Ovary (tissue), 10 donors: ENCODE results near the gene GHITM. TPM values are rescaled to one million over a fixed set of nuclear protein-coding genes. Genes with fewer than 3 reads are reported as not detected.

Source experiments
- DNase-seq, 5 donors: peaks; one replicate each; pipeline ENCODE4 v3.0.0-alpha.2; 2019 to 2020
- H3K27ac ChIP-seq, 2 donors: fragments of 200-600 bp; one replicate each; pipeline versions ENCODE4 v1.5.1 to v1.8.0; 2019 to 2022
- H3K27me3 ChIP-seq: fragments of 200-600 bp; one replicate; pipeline ENCODE4 v1.8.0; 2022
- H3K36me3 ChIP-seq: fragments of 200-600 bp; sonication (generic); one replicate; pipeline ENCODE4 v1.5.1; 2019
- H3K4me1 ChIP-seq: one replicate; pipeline ENCODE4 v1.8.1; 2013; ENCODE audit warnings: mild to moderate bottlenecking, moderate library complexity; ENCODE audit not compliant: insufficient read depth
- H3K4me3 ChIP-seq: fragments of 200-600 bp; sonication (generic); one replicate; pipeline ENCODE4 v1.5.1; 2017
- H3K9me3 ChIP-seq, 2 donors: fragments of 200-600 bp in 1 of 2; sonication (generic) in 1 of 2; one replicate each; pipeline versions ENCODE4 v1.5.1 to v1.8.1; 2013 to 2019; ENCODE audit warnings: mild to moderate bottlenecking in 1 of 2, moderate library complexity in 1 of 2
- EP300 ChIP-seq: sonication (generic); formaldehyde crosslinking; IDR thresholded peaks from one replicate; pipeline ENCODE4 v1.6.1; 2017; ENCODE audit warnings: antibody characterized with exemption
- POLR2A ChIP-seq: fragments of 450-650 bp; IDR thresholded peaks from one replicate; pipeline ENCODE4 v1.6.1; 2017; ENCODE audit warnings: antibody characterized with exemption, mild to moderate bottlenecking, moderate library complexity
- WGBS, 3 donors: extraction: QIAGEN DNeasy Blood & Tissue Kit in 1 of 3; methylation state at CpG; one replicate each; pipeline versions ENCODE4 v1.1.5 to v1.1.7; 2013 to 2017; 5-methylcytosine and 5-hydroxymethylcytosine counted together
- intact Hi-C, 4 donors: fragments of 100-400 bp; cut with DNase I; formaldehyde crosslinking; loops; one replicate each; pipeline versions ENCODE4 v1.11.0 to v1.15.1; 2022 to 2023
- long read RNA-seq, 3 donors: library from polyadenylated mRNA in 2 of 3; unstranded in 2 of 3; transcript quantifications; one replicate each; pipeline ENCODE4 v2.0.0 and lab custom pipeline, GENCODE V29; 2021 to 2026
- polyA plus RNA-seq, 2 donors: library from polyadenylated mRNA; stranded (reverse); fragments of 200-250 nt in 1 of 2; fragments of 350-450 nt in 1 of 2; fragmentation: Illumina TruSeq in 1 of 2; extraction: RNeasy Lipid Tissue Mini Kit (QIAGEN cat#74804) in 1 of 2; gene quantifications; one replicate each; pipeline ENCODE4 v1.2.3, GENCODE V29; 2013 to 2014
- total RNA-seq, 7 donors: library from RNA; depleted of rRNA in 2 of 7; stranded (reverse); fragments of >200 nt in 2 of 7; fragmentation: NEBNext Ultra II Directional in 3 of 7; extraction: Animal tissue kit (Norgen Biotek cat#: 25700) in 3 of 7; gene quantifications; one replicate each; pipeline versions ENCODE4 v1.1.0 to v1.2.4, GENCODE V29; 2016 to 2023
- TF ChIP-seq, protein P1 (sequence below), 3 donors: fragments of 450-650 bp in 2 of 3; fragments of 200-600 bp in 1 of 3; IDR thresholded peaks; one replicate each; pipeline versions ENCODE4 v1.5.1 to v1.8.0; 2016 to 2022; ENCODE audit warnings: antibody characterized with exemption in 3 of 3, mild to moderate bottlenecking in 1 of 3
- donor health status: DM: no; HTN: no; CAD: no; lungs with moderate emphysema.
- donor health status: DM: no; HTN: no; CAD: no.
- donor health status: Bipolar disorder and iron deficiency.
- donor health status: DM: yes; HTN: yes; CAD: no.
- donor health status: DM: no; HTN: no; CAD: no.
- donor health status: DM: yes; HTN: yes; CAD: no.

The GHITM gene, protein sequence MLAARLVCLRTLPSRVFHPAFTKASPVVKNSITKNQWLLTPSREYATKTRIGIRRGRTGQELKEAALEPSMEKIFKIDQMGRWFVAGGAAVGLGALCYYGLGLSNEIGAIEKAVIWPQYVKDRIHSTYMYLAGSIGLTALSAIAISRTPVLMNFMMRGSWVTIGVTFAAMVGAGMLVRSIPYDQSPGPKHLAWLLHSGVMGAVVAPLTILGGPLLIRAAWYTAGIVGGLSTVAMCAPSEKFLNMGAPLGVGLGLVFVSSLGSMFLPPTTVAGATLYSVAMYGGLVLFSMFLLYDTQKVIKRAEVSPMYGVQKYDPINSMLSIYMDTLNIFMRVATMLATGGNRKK
- total RNA-seq (100 to 1,000 TPM in 3 of 7 donors, 10 to 100 TPM in 4; 82.5 to 101 (median 95.6) TPM), polyA plus RNA-seq (100 to 1,000 TPM; 101 to 190 TPM)
- long read RNA-seq, donor 1, transcript GHITM-201 (9 exons, 2,128 nt) = major isoform, 971 of 1,078 reads
- long read RNA-seq, donor 1, partial matches to known transcripts = 54 of 1,078 reads
- long read RNA-seq, donor 1, other reads (novel, unspliced or antisense) = 53 of 1,078 reads
- long read RNA-seq, donor 2, transcript GHITM-201 (9 exons, 2,128 nt) = major isoform, 145 of 329 reads
- long read RNA-seq, donor 2, partial matches to known transcripts = 184 of 329 reads
- long read RNA-seq, donor 2, other reads (novel, unspliced or antisense) = 0 of 329 reads
- long read RNA-seq, donor 3, transcript GHITM-201 (9 exons, 2,128 nt) = major isoform, 290 of 311 reads
- long read RNA-seq, donor 3, partial matches to known transcripts = 11 of 311 reads
- long read RNA-seq, donor 3, other reads (novel, unspliced or antisense) = 10 of 311 reads

- peak within 1 kb of the TSS; percentile 96 for H3K4me3 ChIP-seq
- peak; percentile 99 to 100 (median 100) for DNase-seq
- TF ChIP-seq POLR2A (peak; percentile 83), EP300 (no peak)
- TF ChIP-seq, protein P1, sequence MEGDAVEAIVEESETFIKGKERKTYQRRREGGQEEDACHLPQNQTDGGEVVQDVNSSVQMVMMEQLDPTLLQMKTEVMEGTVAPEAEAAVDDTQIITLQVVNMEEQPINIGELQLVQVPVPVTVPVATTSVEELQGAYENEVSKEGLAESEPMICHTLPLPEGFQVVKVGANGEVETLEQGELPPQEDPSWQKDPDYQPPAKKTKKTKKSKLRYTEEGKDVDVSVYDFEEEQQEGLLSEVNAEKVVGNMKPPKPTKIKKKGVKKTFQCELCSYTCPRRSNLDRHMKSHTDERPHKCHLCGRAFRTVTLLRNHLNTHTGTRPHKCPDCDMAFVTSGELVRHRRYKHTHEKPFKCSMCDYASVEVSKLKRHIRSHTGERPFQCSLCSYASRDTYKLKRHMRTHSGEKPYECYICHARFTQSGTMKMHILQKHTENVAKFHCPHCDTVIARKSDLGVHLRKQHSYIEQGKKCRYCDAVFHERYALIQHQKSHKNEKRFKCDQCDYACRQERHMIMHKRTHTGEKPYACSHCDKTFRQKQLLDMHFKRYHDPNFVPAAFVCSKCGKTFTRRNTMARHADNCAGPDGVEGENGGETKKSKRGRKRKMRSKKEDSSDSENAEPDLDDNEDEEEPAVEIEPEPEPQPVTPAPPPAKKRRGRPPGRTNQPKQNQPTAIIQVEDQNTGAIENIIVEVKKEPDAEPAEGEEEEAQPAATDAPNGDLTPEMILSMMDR (IDR thresholded peaks at IDR 0.05) = peak; percentile 28 to 75 (median 73)
- peak within 1 kb of the TSS; percentile 76 to 89 for H3K27ac ChIP-seq
- no peaks in the 10 kb centered on the region for H3K36me3 ChIP-seq
- no peaks in the 10 kb centered on the region for H3K27me3 ChIP-seq
- intact Hi-C loops = no loop called here
- 0% methylated on average over 60 to 61 of the region's 61 CpGs for WGBS, 3 donors
- peaks cover 5% of the 10 kb centered on the region for H3K4me1 ChIP-seq
- no peaks in the 10 kb centered on the region for H3K9me3 ChIP-seq
These were observed at the start of gene GHITM for GRCh38 chr10:84139126-84140035. Gene GHITM (plus strand): TSS chr10:84139509. CDS start chr10:84141501, 1,992 bp downstream.

DNA sequence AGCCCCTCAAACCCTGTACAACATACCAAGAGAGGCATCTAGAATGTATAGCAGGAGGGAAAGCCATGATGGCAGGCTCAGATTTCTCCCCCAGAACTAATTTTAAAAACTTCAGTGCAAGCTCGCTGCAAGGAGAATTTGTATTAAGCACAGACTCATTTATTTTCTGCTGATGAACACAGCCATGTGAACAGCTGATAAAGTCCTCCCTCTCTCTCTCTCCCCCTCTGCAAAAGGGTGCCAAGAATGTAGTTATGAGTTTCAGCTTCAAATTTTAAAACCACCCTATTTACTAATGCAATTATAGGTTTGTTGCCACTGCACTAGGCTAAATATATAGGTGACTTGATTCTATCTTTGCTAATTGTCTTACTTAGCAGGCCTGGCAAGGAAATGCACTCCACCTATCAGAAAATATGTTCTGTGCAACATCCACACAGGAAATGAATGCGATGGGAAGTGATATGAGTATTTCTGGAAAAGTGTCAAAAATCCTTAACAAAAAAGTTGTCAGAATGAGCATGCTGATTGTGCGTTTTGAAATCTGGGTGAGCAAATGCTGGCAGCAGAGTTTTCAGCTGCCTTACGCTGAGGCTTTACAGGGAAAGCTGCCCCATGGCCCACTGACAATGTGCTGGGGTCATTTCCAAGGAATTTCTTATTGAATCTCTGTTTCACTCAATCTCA, 43.4 kb upstream of the GHITM start:
- H3K27me3 ChIP-seq = no peaks in the 10 kb centered on the region
- intact Hi-C loops = no loop called here
- no peaks in the 10 kb centered on the region for H3K9me3 ChIP-seq
- TF ChIP-seq EP300 (no peak), POLR2A (no peak)
- TF ChIP-seq, protein P1 (IDR thresholded peaks at IDR 0.05) = no peak
- H3K36me3 ChIP-seq = no peaks in the 10 kb centered on the region
- no peaks in the 10 kb centered on the region for H3K4me1 ChIP-seq
- WGBS, 3 donors = 4 to 8% (median 4%) methylated on average over 4 of the region's 4 CpGs
- no peak for DNase-seq
- no peak overlapping the region for H3K4me3 ChIP-seq
- H3K27ac ChIP-seq = no peak overlapping the region

DNA sequence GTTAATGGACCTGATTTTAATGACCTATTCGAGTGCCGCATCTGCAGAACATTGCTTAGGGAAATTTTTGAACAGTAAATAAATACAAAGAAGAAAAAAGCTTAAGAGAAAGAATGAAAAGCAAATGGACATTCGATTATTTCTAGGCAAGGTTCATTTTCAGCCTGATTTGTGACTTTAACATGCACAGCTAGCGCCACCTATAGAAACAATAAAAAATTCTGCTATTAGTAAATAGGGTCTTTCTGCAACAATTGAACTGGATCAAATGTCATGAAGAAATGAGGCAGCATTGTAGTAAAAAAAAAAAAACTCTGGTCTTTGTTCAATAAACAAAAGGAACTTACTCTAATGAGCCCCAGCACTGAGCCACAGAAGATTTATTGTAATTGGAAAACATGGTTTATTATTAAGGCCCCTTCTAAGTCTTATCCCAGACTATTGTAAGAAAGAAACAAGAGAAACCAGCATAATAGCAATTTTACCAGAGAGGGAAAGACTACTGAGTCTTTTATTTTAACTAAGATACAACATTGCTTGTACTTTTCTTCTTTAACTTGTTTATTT, 41.4 kb upstream of the GHITM start:
- H3K9me3 ChIP-seq = no peaks in the 10 kb centered on the region
- no peaks in the 10 kb centered on the region for H3K27me3 ChIP-seq
- no peaks in the 10 kb centered on the region for H3K4me1 ChIP-seq
- no peak overlapping the region for H3K27ac ChIP-seq
- intact Hi-C loops = no loop called here
- 9 to 28% (median 12%) methylated on average over 4 of the region's 4 CpGs for WGBS, 3 donors
- TF ChIP-seq EP300 (no peak), POLR2A (no peak)
- TF ChIP-seq, protein P1 (IDR thresholded peaks at IDR 0.05) = no peak
- no peak for DNase-seq
- no peak overlapping the region for H3K4me3 ChIP-seq
- no peaks in the 10 kb centered on the region for H3K36me3 ChIP-seq
